OCI-LY7 (cell line): ENCODE measurements around the gene NEUROD2. TPM values are rescaled to one million over a fixed set of nuclear protein-coding genes. Genes with fewer than 3 reads are reported as not detected.

Experiments used
- BruUV-seq: library from RNA; stranded (reverse); fragments of 400-500 nt; replicated peaks from 2 replicates; lab custom pipeline; 2021; lab: Mats Ljungman, UMichigan
- CTCF ChIA-PET: fragments of 300-600 bp; sonication (Branson Sonifier 250); formaldehyde crosslinking; loops from one replicate; lab custom pipeline; 2022; ENCODE audit warnings: antibody characterized with exemption; ENCODE audit not compliant: unreplicated experiment; lab: Charles Lee
- POLR2A ChIA-PET: fragments of 300-600 bp; sonication (Branson Sonifier 250); formaldehyde crosslinking; loops from one replicate; lab custom pipeline; 2022; ENCODE audit warnings: antibody characterized with exemption; lab: Charles Lee
- DNase-seq: peaks from one replicate; pipeline ENCODE4 v3.0.0-alpha.2; 2015; ENCODE audit warnings: low spot score
- H2AFZ ChIP-seq: fragments of 200-600 bp; sonication (generic), shearing (Covaris generic); 2 replicates; pipeline ENCODE4 v1.6.1; 2014; ENCODE audit warnings: mild to moderate bottlenecking, antibody characterized with exemption, low read length, moderate library complexity
- H3K27ac ChIP-seq: fragments of 200-600 bp; sonication (generic); 2 replicates; pipeline ENCODE4 v1.5.1; 2014; ENCODE audit warnings: mixed run types, low read depth, mild to moderate bottlenecking, moderate library complexity, low read length, inconsistent platforms; ENCODE audit not compliant: poor library complexity, severe bottlenecking
- H3K36me3 ChIP-seq: fragments of 200-600 bp; sonication (generic); 2 replicates; pipeline ENCODE4 v1.6.1; 2014; ENCODE audit warnings: mild to moderate bottlenecking, antibody characterized with exemption, low read length, moderate library complexity, mixed read lengths; ENCODE audit not compliant: insufficient read depth
- H3K4me1 ChIP-seq: fragments of 200-600 bp; sonication (generic); 2 replicates; pipeline ENCODE4 v1.5.1; 2014; ENCODE audit warnings: mild to moderate bottlenecking, low read length; ENCODE audit not compliant: insufficient read depth, poor library complexity, severe bottlenecking
- H3K4me2 ChIP-seq: fragments of 200-600 bp; sonication (generic); 2 replicates; pipeline ENCODE4 v1.6.1; 2014; ENCODE audit warnings: mild to moderate bottlenecking, low read length
- H3K4me3 ChIP-seq: fragments of 200-600 bp; sonication (generic); 2 replicates; pipeline ENCODE4 v1.5.1; 2014; ENCODE audit warnings: mild to moderate bottlenecking, low read depth, low read length; ENCODE audit not compliant: poor library complexity, severe bottlenecking
- H3K79me2 ChIP-seq: fragments of 200-600 bp; sonication (generic); 2 replicates; pipeline ENCODE4 v1.6.1; 2016; ENCODE audit warnings: low read depth, mild to moderate bottlenecking, low read length, moderate library complexity, mixed read lengths; ENCODE audit not compliant: insufficient read depth
- H3K9me2 ChIP-seq: fragments of 200-600 bp; sonication (generic); 2 replicates; pipeline ENCODE4 v1.6.1; 2016; ENCODE audit warnings: mild to moderate bottlenecking, low read length, mixed read lengths; ENCODE audit not compliant: insufficient read depth
- H3K9me3 ChIP-seq: fragments of 200-600 bp; sonication (generic); 2 replicates; pipeline ENCODE4 v1.6.1; 2014; ENCODE audit warnings: mild to moderate bottlenecking, mixed run types, low read length, mixed read lengths
- H4K20me1 ChIP-seq: fragments of 200-600 bp; sonication (generic); 2 replicates; pipeline ENCODE4 v1.6.1; 2014; ENCODE audit warnings: mild to moderate bottlenecking, antibody characterized with exemption, low read length, moderate library complexity, mixed read lengths; ENCODE audit not compliant: insufficient read depth
- EZH2phosphoT487 ChIP-seq: fragments of 200-600 bp; sonication (generic); IDR thresholded peaks from 2 replicates; pipeline ENCODE4 v1.6.1; 2018; ENCODE audit warnings: low read depth, borderline replicate concordance, mild to moderate bottlenecking, mixed run types, antibody characterized with exemption, low read length, moderate library complexity, mixed read lengths
- intact Hi-C: fragments of 100-400 bp; cut with micrococcal nuclease; formaldehyde crosslinking; loops from one replicate; pipeline ENCODE4 v1.10.0; 2022; ENCODE audit not compliant: unreplicated experiment
- total RNA-seq, 2 experiments: library from RNA; depleted of rRNA in 1 of 2; stranded (reverse); fragments of >200 nt in 1 of 2; shearing (Covaris generic) in 1 of 2; gene quantifications; 2 replicates each; pipeline ENCODE4 v1.2.3, GENCODE V29; 2014 to 2022
- TF ChIP-seq, protein P1 (sequence below): fragments of 200-600 bp; sonication (generic); conservative IDR thresholded peaks from 2 replicates; pipeline ENCODE4 v1.5.1; 2014; ENCODE audit warnings: mild to moderate bottlenecking, antibody characterized with exemption, low read length, moderate library complexity, mixed read lengths

Gene NEUROD2
- total RNA-seq, 2 experiments from 2014 or later: not detected

DNA sequence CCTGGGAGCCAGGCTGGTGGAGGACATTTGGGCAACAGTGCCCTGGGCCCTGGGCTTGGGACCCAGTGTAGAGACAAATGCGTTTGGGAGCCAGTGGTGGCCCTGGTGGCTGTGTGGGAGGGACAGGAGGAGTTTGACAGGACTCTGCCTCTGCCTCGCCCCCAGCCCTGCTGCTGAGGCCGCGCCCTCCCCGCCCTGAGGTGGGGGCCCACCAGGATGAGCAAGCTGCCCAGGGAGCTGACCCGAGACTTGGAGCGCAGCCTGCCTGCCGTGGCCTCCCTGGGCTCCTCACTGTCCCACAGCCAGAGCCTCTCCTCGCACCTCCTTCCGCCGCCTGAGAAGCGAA lies 45.6 kb upstream of the NEUROD2 start:
- Histone ChIP-seq H4K20me1 (no peaks in the 10 kb centered on the region; the same call in 1 of the 2 replicates), H3K4me3 (no peak overlapping the region), H2AFZ (no peak overlapping the region), H3K79me2 (no peaks in the 10 kb centered on the region), H3K9me3 (no peaks in the 10 kb centered on the region), H3K9me2 (no peaks in the 10 kb centered on the region), H3K36me3 (peaks cover 19% of the 10 kb centered on the region; the same call in 1 of the 2 replicates), H3K4me1 (no peaks in the 10 kb centered on the region), H3K27ac (no peak overlapping the region), H3K4me2 (no peak overlapping the region)
- POLR2A ChIA-PET: no interaction called here
- DNase-seq: no peak
- TF ChIP-seq EZH2phosphoT487: no peak
- TF ChIP-seq, protein P1, sequence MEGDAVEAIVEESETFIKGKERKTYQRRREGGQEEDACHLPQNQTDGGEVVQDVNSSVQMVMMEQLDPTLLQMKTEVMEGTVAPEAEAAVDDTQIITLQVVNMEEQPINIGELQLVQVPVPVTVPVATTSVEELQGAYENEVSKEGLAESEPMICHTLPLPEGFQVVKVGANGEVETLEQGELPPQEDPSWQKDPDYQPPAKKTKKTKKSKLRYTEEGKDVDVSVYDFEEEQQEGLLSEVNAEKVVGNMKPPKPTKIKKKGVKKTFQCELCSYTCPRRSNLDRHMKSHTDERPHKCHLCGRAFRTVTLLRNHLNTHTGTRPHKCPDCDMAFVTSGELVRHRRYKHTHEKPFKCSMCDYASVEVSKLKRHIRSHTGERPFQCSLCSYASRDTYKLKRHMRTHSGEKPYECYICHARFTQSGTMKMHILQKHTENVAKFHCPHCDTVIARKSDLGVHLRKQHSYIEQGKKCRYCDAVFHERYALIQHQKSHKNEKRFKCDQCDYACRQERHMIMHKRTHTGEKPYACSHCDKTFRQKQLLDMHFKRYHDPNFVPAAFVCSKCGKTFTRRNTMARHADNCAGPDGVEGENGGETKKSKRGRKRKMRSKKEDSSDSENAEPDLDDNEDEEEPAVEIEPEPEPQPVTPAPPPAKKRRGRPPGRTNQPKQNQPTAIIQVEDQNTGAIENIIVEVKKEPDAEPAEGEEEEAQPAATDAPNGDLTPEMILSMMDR: no peak
- CTCF ChIA-PET: interaction anchor here (1.0 to 1.4 kb wide), 2 partner anchors 23 to 32 kb away, joined by 3 read pairs; no protein-coding TSS in a partner anchor
- BruUV-seq: no TSS peak
- intact Hi-C loops: no loop called here

DNA sequence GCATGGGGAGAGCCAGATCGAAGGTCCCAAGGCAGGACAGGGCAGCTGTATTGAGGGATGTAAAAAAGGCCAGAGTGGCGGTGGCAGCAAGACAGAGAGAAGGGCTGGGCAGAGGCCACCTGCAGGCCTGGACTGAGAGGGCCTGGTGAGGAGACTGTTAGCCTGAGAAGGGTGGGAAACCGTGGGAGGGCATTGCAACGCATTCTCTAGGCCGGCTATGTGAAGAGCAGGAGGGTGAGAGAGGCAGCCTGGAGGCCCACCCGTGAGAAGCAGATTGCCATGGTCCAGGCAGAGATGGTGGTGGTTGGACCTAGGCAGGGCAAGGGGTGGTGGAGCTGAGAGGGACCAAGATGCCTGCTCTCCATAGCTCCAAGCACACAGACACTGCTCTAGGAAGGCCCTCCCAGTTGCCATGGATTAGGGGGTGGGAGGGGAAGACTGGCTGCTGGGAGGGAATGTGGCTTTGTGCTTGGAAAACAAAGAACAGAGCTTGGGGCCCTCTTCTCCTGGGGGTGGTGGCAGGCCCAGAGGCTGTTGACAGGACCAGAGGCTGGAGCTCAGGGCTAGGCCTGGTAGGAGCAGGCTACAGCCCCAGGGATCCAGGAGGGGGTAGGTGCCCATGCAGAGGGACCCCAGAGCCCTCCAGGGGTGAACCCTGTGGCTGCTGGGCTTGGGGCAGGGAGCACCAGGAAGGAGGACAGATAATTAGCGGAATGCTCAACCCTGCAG lies 45.0 kb upstream of the NEUROD2 start:
- peaks cover 16% of the 10 kb centered on the region; the same call in 1 of the 2 replicates for H3K36me3 ChIP-seq
- TF ChIP-seq, protein P1: no peak
- TF ChIP-seq EZH2phosphoT487: no peak
- no peak overlapping the region for H2AFZ ChIP-seq
- intact Hi-C loops: no loop called here
- H3K9me2 ChIP-seq: no peaks in the 10 kb centered on the region
- no TSS peak for BruUV-seq
- H3K9me3 ChIP-seq: no peaks in the 10 kb centered on the region
- no peaks in the 10 kb centered on the region for H3K79me2 ChIP-seq
- ChIA-PET POLR2A (no interaction called here), CTCF (interaction anchor here (0.5 to 1.4 kb wide), 3 partner anchors 16 to 146 kb away, joined by 3 read pairs; partner anchors contain the start of gene PNMT)
- no peak for DNase-seq
- H3K4me2 ChIP-seq: no peak overlapping the region
- H3K4me3 ChIP-seq: no peak overlapping the region
- H4K20me1 ChIP-seq: no peaks in the 10 kb centered on the region; the same call in 1 of the 2 replicates
- no peaks in the 10 kb centered on the region for H3K4me1 ChIP-seq
- no peak overlapping the region for H3K27ac ChIP-seq
